Lower leg skin (tissue), 3 donors: Measurements from ENCODE around the gene OVCA2.

Source experiments
- POLR2A ChIP-seq, 2 donors: fragments of 450-650 bp; IDR thresholded peaks; one replicate each; pipeline ENCODE4 v1.6.1; 2016 to 2017; ENCODE audit warnings: antibody characterized with exemption in 2 of 2, mild to moderate bottlenecking in 1 of 2, moderate library complexity in 1 of 2
- TF ChIP-seq, protein P1 (sequence below), 3 donors: fragments of 450-650 bp; IDR thresholded peaks; one replicate each; pipeline ENCODE4 v1.5.1; 2016; ENCODE audit warnings: antibody characterized with exemption in 3 of 3, mild to moderate bottlenecking in 3 of 3, moderate library complexity in 2 of 3

DNA sequence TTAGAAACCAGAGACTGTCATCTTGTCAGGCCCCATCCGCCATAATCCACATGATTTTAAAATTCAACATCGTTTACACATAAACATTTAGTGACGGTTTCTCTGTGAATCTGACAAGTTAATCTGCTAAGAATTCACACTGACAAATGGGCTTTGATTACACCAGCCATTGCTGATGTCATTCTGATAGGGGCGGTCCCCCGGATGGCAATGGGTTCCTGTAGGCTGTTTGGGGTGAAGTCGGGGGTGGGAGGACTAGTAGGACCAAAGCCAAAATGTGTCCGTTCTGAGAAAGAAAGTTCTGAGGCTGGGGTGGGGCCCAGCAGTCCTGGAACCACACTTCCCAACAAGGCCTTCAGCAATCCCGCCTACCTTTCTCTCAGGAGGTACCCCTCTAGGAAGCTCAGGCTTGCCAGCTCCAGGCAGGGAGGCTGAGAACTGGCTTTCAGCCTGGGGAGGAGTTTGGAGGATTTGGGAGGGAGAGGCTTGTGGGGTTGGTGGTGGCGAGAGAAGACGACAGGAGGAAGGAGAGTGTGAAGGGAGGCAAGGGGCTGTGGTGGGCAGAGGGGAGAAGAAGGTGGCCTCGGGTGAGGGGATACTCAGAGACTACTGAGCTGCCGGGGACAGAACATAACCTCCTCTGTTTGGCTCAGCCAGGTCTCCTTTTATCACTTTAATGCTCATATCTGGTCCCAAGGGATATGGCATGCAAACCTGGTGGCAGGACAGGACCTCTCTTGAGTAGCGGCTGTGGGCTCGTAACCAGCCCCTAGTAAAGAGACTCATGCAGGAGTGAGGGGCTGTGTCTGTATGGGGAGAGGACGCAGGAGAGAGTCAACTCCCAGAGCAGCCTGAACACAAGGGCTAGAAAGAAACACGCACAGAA lies 21.7 kb downstream of the OVCA2 start:
- no peak for TF ChIP-seq POLR2A (IDR thresholded peaks at IDR 0.05)
- TF ChIP-seq, protein P1, sequence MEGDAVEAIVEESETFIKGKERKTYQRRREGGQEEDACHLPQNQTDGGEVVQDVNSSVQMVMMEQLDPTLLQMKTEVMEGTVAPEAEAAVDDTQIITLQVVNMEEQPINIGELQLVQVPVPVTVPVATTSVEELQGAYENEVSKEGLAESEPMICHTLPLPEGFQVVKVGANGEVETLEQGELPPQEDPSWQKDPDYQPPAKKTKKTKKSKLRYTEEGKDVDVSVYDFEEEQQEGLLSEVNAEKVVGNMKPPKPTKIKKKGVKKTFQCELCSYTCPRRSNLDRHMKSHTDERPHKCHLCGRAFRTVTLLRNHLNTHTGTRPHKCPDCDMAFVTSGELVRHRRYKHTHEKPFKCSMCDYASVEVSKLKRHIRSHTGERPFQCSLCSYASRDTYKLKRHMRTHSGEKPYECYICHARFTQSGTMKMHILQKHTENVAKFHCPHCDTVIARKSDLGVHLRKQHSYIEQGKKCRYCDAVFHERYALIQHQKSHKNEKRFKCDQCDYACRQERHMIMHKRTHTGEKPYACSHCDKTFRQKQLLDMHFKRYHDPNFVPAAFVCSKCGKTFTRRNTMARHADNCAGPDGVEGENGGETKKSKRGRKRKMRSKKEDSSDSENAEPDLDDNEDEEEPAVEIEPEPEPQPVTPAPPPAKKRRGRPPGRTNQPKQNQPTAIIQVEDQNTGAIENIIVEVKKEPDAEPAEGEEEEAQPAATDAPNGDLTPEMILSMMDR (IDR thresholded peaks at IDR 0.05): no peak
